DND-41 (cell line): ENCODE data around the gene DGKZ.

Experiments used
- CTCF ChIP-seq: IDR thresholded peaks from 2 replicates; pipeline ENCODE4 v1.5.1; 2012; ENCODE audit warnings: borderline replicate concordance, low read length, moderate library complexity, mild to moderate bottlenecking; ENCODE audit not compliant: poor library complexity, severe bottlenecking; ENCODE audit errors: extremely low read depth
- EZH2 ChIP-seq: IDR thresholded peaks from 3 replicates; pipeline ENCODE4 v1.6.1; 2012; ENCODE audit warnings: borderline replicate concordance, low read depth, mild to moderate bottlenecking, moderate library complexity, low read length, inconsistent platforms; ENCODE audit not compliant: severe bottlenecking

DNA sequence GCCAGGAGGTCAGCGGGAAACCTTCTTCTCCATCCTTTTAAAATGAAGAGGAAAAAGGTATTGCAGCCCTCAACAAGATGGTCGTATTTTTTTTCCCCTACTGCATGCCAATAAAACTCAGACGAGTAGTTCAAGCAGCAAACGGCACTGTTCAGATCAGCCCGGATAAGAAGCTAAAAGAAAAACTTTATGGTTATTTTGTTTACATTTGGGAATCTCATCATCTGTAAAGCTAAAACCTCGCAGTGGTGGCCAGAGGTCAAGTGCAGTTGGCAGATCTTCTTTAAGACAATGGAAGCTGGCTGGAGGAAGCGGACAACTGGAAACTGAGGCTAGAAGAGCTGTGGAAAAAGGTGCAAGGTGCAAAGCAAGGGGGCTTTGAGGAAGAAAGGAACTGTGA, 75.3 kb downstream of the DGKZ start:
- TF ChIP-seq EZH2, result no peak
- TF ChIP-seq CTCF, result no peak
